NCI-H446 (cell line): Measurements from ENCODE around the gene SEMA4C.

Experiments
- DNase-seq, 2 experiments: peaks; one replicate each; lab custom pipeline; 2025; lab: John Stamatoyannopoulos, UW

Gene SEMA4C

DNA sequence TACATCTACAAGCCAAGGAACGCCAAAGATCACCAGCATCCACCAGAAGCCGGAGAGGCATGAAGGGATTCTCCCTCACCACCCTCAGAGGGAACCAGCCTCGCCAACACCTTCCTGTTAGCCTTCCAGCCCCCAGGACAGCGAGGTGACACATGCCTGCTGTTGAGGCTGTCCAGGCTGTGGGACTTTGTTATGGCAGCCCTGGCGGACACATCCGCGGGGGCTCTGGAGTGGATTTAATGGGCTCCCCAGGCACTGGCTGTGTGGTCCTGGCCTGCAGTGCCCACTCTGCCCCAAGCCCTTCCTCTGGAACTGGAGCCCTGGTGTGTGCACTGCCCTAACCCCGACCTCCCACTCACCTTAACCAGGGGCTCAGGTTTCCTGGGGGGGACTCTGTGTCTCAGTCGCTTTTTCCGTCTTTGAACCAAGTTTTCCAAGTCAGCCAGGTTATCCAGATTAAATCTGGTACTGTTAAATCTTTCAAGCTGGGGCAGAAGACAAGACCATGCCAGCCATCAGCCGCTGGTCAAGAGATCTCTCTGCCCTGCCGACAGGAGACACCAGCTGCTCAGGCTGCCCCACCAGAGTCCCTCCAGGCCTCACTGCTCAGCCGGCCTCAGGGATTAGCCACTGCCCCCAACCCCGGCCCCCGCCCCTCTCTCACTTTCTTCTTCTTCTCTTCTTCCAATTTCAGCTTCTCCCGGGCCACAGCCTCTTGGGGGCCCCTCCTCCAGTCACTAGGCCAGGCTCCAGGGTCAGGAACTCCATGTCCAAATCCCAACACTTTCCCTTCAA lies 28.0 kb downstream of the SEMA4C start:
- DNase-seq = no peak

DNA sequence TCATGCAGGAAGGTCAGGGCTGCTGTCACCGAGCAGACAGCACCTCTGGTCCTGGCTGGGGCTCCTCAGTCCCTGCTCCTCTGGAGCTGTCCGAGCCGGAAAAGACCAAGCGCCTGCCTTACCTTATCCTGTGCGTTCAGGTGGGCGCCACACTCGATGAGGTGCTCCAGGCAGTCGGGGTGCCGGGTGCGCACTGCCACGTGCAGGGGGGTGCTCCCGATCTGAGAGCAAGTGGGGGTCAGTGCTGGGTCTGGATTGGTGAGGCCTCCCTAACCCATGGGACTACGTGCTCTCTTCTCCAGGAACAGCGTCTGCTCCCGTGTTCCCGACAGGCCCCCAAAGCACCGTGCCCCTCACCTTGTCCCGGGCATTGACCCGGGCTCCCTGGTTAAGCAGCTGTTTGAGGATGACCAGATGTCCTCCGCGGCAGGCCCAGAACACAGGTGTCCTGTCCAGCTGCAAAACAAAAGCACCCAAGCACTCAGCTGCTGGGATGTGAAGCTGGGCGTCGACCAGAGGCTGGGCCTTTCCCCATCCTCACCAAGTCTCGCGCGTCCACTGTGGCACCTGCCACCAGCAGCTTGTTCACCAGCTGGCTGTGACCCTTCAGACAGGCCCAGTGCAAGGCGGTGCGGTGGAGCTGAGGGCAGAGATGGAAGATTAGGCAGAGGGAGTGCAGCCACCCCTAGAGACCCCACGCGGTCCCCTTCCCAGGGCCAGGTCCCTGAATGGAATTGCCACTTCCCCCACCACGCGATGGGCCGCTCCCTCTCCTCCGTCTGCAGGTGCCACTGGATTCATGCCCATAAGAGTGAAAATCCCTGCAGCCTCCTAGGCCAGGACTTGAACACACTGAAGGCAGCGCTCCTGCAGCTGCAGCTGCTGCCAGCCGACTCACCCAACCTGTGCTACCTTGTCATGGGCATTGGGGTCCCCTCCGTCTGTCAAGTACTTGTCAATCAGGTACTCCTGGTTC lies 29.7 kb downstream of the SEMA4C start:
- no peak for DNase-seq

DNA sequence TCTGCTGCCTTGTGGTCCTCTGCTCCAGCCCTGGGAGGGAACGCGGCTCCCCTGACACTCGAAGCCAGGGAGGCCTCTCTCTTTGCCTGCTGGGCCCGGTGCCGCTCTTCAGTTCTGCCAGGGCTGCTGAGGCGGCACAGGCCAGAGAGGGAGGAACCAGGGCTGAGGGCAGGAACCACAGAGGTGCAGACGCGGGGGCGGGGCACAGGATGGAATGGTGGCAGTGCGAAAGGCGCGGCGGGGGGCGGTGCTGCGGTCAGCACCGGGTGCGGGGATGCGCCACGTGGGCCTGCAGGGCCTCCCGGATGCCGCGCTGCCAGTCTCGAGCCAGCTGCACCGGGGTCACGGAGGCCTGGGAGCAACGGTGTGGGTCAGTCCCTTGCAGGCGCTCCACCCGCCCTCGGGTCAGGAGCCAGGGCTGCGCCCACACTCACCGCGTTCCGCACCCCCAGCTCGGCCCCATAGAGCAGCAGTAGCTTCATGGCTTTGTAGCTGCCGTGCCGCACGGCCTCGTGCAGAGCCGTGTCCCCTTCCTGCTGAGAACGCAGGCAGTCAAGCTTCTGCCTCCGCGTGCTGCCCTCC lies 30.5 kb downstream of the SEMA4C start:
- DNase-seq = no peak

DNA sequence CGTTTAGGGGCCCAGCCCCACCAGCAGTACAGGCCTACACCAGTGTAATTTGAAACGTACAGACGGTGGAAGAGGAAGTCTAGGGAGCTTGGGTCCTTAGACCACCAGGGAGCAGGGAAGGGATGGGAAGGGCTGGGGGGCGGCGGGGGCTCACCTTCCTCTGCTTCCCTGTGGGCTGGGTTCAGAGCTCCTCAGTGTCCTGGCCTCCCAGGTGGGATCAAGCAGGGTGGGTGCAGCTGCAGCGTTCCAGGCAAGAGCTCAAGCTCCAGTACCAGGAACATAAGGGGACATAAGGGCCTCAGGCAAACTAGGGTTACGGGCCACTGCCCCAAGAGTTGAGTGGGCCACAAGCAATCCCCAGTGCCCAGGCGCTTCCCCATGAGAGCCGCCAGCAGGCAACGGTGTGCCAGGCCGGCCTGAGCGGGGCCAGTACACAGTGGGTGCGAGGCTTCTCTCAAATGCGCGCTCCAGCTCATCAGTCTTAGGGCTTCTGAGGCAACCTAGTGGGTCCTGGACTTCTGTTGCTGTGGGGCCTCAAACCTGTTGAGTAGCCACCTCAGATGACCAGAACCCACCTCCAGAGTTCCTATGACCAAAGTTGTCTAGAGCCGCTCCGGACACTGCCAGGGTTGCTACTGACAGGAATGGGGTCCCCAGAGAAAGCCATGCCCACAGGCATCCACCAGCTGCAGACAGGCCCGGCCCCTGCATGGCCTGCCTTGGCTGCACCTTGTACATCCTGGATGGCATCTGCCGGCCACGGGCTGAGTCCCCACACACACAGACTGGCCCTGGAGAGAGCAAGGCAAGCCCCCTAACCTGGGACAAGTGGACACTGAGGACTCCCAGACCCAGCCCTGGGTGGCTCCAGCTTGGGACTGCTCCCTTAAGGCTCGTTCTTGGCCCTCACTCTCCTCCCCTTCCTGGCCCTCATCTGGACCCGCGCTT lies 31.3 kb downstream of the SEMA4C start:
- DNase-seq = no peak

DNA sequence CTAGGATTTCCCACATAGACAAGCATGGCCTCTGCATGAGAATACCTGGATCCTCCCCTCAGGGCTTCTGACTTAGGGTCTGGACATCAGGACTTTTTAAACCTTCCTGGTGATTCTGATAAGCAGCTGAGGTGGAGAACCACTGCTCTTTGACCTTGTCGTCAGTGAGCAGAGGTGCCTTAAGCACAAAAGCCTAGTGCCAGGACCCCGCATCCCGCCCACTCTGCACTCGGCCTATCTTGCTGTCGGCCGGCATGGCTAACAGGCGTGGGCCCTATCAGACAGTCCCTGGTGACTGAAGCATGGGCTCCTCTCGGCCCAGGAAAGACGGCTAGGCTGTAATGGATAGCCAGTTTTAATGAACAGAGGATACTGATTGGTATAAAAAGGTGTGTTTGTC lies 32.3 kb downstream of the SEMA4C start:
- no peak for DNase-seq

DNA sequence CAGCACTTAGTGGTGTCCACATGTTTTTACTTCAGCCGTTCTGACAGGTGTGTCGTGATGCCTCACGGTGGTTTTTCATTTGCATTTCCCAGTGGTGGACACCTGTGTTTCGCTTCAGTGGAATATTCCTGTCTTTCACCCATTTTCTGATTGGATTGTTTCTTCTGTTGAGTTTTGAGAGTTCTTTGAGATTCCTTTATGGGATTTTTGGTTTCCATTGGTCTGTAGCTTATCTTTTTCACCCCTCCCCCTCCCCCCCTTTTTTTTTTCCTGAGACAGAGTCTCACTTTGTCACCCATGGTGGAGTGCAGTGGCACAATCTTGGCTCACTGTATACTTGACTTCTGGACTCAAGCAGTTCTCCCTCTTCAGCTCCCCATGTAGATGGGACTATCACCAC lies 34.0 kb downstream of the SEMA4C start:
- no peak for DNase-seq

DNA sequence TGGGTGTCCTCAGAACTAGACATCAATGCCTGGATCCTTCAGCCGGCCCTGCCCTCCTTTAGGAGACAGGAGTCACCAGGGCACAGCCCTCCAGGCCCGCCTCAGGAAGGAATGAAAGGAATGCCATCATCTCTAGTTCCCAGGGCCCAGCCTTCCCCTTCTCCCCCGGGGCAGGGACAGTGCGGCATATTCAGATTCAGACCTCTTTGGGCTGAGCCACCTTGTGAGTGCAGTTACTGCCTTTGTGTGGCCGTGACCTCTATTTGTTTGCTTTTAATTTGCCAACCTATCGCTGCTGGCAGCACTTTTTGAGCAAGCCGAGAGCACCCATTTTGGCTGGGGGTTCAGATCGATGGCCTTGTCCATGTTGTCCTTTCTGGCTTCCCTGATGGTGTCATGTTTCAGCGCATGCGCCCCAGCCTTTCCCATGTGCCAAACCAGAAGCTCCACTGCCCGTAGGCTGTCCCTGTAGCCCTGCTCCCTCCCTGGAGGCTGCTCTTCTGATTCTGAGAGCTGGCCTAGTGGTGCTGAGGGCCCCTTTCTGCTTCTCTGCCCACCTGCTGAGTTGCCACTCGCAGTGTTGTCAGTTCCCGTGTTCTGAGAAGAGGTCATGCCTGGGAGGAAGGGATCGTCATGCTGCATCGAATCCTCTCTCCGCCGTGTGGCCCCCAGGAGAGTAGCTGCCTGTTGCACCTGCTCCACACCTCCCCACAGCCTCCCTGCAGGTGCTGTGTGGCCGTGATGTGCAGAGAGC lies 36.9 kb downstream of the SEMA4C start:
- DNase-seq = no peak

DNA sequence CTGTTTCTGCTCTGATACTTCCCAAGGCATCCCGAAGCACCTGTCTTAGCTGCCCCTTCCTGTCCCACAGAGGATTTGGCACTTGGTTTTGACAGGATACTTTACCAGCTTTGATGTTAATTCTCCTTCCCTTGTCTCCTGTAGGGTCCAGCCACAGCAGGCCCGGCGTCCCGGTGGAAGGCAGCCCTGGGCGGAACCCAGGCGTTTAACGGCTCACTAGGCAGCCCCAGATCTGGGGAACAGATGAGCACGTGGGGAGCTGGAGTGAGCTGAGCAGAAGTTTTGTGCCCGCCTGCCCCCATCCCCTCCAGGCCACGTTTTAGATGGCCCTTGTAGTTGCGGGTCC lies 37.5 kb downstream of the SEMA4C start:
- no peak for DNase-seq

DNA sequence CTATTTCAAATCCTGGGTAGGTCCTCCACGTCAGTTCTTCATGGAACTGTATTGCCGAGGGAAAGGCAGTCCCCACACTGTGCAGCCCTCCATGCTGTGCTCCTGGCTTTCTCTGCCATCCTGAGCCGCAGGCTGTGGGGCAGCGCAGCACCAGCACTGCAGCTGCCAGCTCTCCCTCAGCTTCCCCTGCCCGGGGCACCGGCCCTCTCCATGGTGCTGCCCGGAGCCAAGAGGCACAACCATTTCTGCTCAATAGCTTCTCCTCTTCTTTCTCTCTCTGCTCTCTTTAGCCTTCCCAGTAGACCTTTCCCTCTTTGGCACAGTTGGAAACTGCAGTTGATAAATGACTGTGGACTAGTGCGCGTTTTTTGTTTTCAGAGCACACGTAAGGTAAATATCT lies 38.2 kb downstream of the SEMA4C start:
- DNase-seq = no peak

DNA sequence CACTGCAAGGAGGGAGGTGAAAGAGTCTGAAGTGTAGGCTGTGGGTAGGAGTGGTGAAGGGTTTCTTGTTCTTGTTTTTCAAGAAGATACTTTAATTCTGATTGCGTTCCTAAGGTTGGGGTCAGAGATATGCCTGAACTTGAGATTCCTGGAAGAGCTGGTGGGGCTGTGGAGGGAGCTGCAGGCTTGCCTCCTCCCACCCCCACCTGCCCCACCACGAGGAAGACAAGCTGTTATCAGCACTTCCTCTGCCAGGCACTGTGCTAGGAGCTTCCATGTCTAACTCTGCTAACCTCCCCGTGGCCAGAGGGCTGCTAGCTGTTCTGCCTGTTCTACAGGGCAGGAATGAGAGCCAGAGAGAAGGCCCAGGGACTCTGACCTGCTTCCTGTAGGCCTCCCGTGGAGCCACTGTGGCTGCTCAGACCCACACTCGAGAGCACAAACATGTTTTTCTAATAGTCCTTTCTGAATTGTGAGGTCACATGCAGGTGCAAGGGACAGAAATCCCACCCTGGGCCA lies 39.8 kb downstream of the SEMA4C start:
- DNase-seq = no peak

DNA sequence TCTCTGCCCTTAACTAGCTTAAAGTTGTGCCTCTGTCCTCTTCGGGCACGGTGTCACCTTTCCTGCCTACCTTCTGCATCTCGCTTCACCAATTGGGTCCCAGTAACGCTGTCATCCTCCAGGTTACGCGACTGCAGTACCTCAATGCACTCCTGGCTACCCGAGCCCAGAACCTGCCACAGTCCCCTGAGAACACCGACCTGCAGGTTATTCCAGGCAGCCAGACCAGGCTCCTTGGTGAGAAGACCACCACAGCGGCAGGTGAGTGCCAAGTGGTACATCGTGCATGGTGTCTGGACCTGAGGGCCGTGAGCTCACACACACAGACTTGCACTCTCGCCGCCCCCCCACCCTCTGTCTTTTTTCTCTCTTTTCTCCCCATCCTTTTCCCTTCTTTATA lies 41.0 kb downstream of the SEMA4C start:
- DNase-seq = no peak

DNA sequence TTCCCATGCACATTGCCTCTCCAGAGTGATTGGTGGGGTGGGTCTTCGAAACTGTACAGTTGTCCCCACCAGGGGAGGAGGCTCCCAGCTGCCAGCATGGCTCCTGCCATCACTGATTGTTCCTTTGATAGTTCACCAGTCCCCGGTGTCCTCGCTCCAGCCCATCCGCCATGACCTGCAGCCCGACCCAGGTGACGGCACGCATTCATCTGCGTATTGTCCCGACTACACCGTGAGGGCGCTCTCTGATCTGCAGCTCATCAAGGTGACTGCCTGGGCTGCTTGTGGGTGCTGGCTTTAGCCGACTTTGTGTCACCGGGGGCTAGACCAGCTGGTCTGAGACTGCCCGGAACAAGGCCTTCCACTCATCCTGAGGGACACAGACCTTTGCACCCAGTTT lies 41.4 kb downstream of the SEMA4C start:
- DNase-seq = no peak

DNA sequence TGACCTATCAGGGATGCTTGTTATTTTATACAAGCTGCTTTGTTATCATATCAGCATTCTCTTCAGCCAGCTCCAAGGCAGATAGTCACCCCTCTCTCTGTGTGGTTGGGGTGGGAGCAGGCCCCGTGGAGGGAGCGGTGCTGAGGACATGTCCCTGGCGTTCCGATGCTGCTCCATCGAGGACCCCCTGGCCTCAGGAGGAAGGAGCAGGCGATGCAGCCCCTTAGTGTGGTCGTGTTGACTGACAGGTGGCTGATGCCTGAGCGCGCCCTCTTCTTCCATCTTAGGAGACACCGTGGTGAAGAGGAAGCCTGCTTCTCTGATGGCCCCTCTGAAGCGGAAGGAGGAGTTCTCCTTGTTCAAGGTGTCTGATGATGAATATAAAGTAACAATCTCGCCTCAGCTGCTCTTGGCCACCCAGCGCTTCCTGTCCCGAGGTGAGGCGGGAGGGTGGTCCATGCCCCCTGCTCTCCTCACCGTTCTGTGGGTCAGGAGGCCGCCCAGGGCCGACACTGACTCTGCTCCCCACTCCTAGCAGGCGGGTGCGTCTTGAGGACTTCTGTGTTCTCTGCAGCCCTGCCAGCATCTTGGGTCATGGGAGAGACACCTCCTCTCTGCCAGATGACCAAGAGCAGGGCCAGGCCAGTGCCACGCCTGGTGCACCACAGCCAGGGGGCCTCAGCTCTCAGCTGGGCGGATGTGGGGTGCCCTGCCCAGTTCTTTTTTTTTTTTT lies 43.2 kb downstream of the SEMA4C start:
- DNase-seq = no peak

DNA sequence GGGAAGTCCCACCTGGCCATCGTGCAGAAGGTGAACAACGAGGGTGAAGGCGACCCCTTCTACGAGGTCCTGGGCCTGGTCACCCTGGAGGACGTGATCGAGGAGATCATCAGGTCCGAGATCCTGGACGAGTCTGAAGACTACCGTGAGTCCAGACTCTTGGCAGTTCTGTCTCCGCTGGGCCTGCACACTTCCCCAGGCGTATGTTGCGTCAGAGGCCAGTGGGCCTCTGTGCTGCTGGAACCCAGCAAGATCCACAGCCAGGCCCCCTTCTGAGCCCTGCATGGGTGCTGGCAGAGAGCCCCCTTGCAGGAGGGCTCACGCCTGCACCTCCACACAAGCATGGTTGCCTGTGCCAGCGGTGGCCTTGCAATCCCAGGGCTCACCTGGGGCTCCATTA lies 44.8 kb downstream of the SEMA4C start:
- no peak for DNase-seq

DNA sequence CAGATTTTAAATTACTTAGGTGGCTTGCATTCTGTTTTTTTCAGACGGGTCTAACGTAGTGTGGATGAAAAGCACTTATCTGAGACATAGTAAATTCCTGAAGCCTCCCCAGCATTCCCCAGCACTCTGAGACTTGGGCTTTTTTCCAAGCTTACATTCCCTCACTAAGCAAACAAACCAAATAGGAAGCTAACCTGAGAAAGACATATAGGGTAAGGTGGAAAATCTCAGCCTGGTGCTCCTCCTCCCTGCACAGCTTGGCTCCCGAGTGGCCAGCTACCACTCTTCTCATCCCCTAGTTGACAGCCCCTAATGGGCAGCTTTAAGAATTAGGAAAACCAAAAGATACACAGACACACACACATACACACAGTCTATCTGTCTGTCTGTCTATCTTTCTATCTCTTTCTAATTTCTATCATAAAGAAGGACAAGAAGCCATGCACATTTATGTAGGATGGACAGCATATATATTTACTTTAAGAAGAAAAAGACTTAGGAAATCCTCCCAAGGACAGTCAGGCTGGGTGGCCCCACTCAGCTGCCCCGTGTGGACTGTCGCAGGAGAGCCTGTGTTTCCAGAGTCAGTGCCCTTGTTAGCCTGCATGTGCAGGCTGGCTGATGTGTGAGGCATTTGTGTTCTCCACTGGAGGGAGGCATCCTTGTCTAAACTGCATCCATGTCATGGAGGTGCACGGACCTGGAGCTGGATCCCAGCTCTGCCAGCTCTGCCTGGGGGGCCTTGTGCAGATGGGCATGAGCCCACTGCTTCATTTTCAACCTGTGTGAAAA lies 45.6 kb downstream of the SEMA4C start:
- no peak for DNase-seq

DNA sequence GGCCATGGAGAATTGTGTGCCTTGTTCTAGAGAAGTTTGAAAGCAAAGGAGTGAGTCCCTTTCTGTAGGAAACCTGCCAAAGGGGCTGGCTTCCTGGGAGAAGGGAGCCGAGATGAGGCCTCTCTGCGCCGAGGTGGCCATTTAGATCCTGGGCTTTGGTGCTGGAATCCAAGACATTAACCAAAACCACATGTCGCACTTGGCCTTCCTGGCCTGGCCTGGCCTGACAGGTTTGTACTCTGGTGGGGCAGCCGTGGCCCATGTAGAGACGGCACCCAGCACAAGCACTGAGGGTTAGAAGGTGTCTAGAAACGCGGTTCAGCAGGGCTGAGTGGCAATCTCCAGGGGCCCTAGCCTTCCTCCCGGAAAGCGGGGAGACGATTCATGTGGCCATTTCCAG lies 46.7 kb downstream of the SEMA4C start:
- DNase-seq = no peak

DNA sequence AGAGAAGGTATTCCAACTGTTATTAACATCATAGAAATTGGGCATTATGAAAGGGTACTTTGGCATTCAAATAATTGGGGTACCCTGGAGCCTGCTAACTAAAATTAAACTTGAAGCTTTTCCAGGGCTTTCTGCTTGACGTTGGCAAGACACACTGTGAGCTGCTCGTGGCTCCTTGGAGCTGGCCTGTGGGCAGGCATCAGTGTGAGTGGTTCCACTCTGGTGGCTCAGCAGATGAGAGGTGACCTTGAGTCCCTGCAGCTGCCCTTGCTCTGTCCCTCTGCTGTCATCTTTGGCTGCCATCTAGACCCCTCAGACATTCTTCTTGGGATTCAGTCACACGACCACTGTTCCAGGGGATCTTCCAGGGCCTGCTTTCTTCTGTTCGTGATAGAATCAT lies 47.1 kb downstream of the SEMA4C start:
- no peak for DNase-seq

DNA sequence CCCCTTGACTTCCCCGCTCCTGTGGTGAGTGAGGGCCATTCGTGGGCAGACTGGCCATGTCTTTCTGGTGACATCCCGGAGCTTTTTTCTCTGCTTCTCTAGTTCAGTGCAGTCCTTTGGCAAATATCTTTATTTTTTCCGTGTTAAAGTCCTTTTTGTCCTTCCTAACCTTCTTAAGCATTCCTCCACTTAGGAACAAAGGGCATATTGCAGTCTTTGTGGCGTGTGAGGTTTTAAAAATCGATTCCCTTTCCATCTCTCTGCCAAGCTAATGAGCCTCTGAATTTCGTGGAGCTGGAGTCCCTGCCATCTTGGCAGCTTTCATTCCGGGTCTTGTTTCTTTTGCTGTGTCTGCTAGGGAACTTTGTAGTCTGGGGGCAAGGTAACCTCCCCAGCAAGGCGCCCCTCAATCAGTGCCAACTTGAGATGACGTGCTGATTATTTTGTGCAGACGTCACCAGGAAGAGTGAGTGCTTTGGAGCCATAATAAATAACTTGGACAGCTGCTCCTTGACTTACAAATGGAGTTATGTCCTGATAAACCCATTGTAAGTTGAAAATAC lies 48.7 kb downstream of the SEMA4C start:
- DNase-seq = no peak
